A673 (cell line): Measurements from ENCODE around the gene ATP5F1D. TPM values are rescaled to one million over a fixed set of nuclear protein-coding genes. Genes with fewer than 3 reads are reported as not detected.
A peak's percentile ranks its signal among the peaks of the same experiment; 100 is the strongest.

ENCODE experiments used
- BruUV-seq: library from RNA; stranded (reverse); fragments of 400-500 nt; replicated peaks from 2 replicates; lab custom pipeline; 2021; lab: Mats Ljungman, UMichigan
- CTCF ChIA-PET: fragments of 300-600 bp; sonication (Branson Sonifier 250); formaldehyde crosslinking; loops from one replicate; lab custom pipeline; 2022; ENCODE audit warnings: antibody characterized with exemption; lab: Charles Lee
- POLR2A ChIA-PET: fragments of 300-600 bp; sonication (Branson Sonifier 250); formaldehyde crosslinking; loops from one replicate; lab custom pipeline; 2022; ENCODE audit warnings: antibody characterized with exemption; ENCODE audit not compliant: low non-redundant PET; lab: Charles Lee
- DNase-seq: peaks from one replicate; pipeline ENCODE4 v3.0.0-alpha.2; 2015; ENCODE audit warnings: low spot score
- H3K27ac ChIP-seq: fragments of 200-600 bp; sonication (generic); 2 replicates; pipeline ENCODE4 v1.5.1; 2016; ENCODE audit warnings: mixed run types, low read depth, mild to moderate bottlenecking, mixed read lengths, antibody characterized with exemption, low read length; ENCODE audit not compliant: poor library complexity, severe bottlenecking
- H3K27me3 ChIP-seq: fragments of 200-600 bp; sonication (generic); replicated peaks from 2 replicates; pipeline ENCODE4 v1.6.1; 2017; ENCODE audit warnings: mixed run types, low read depth, mild to moderate bottlenecking, mixed read lengths, antibody characterized with exemption, low read length; ENCODE audit not compliant: insufficient read depth, poor library complexity
- H3K36me3 ChIP-seq: fragments of 200-600 bp; sonication (generic); 2 replicates; pipeline ENCODE4 v1.6.1; 2016; ENCODE audit warnings: mixed run types, mild to moderate bottlenecking, mixed read lengths, antibody characterized with exemption, low read length; ENCODE audit not compliant: insufficient read depth, poor library complexity, severe bottlenecking
- H3K4me1 ChIP-seq: fragments of 200-600 bp; sonication (generic); 2 replicates; pipeline ENCODE4 v1.6.1; 2017; ENCODE audit warnings: mixed run types, mild to moderate bottlenecking, mixed read lengths, antibody characterized with exemption, low read length; ENCODE audit not compliant: insufficient read depth, poor library complexity, severe bottlenecking
- H3K4me3 ChIP-seq: fragments of 200-600 bp; sonication (generic); 2 replicates; pipeline ENCODE4 v1.5.1; 2016; ENCODE audit warnings: low read depth, mixed run types, mild to moderate bottlenecking, mixed read lengths, low read length; ENCODE audit not compliant: poor library complexity, severe bottlenecking
- H3K9me3 ChIP-seq: fragments of 200-600 bp; sonication (generic); 2 replicates; pipeline ENCODE4 v1.6.1; 2016; ENCODE audit warnings: mixed run types, low read depth, mild to moderate bottlenecking, mixed read lengths, antibody characterized with exemption, low read length; ENCODE audit not compliant: poor library complexity, severe bottlenecking
- CTCF ChIP-seq: fragments of 300-800, 200-600 bp; sonication (generic); conservative IDR thresholded peaks from 2 replicates; pipeline ENCODE4 v1.5.1; 2017; ENCODE audit warnings: low read depth, mild to moderate bottlenecking, antibody characterized with exemption, low read length, moderate library complexity, mixed read lengths
- EZH2 ChIP-seq: fragments of 200-600 bp; sonication (generic); IDR thresholded peaks from 2 replicates; pipeline ENCODE4 v1.6.1; 2017; ENCODE audit warnings: borderline replicate concordance, low read depth, mild to moderate bottlenecking, mixed read lengths, antibody characterized with exemption, low read length; ENCODE audit not compliant: poor library complexity, severe bottlenecking
- intact Hi-C: fragments of 100-400 bp; cut with micrococcal nuclease; formaldehyde crosslinking; loops from one replicate; pipeline ENCODE4 v1.10.0; 2022; ENCODE audit not compliant: unreplicated experiment
- total RNA-seq: library from RNA; stranded (reverse); gene quantifications from 2 replicates; pipeline ENCODE4 v1.2.3, GENCODE V29; 2021

ATP5F1D gene
- total RNA-seq, 1 experiment from 2014 or later: 237 TPM

GRCh38 chr19:1275260-1275975, 33.9 kb downstream of the ATP5F1D start, which contains the start of gene FAM174C:
Gene FAM174C (plus strand): TSS chr19:1275530. CDS start chr19:1275550, 20 bp downstream.
- no peaks in the 10 kb centered on the region for H3K27me3 ChIP-seq
- peaks cover 53% of the 10 kb centered on the region for H3K36me3 ChIP-seq
- DNase-seq: peak; percentile 99
- no peaks in the 10 kb centered on the region for H3K9me3 ChIP-seq
- TF ChIP-seq EZH2 (no peak), CTCF (no peak)
- H3K4me1 ChIP-seq: peaks cover 51% of the 10 kb centered on the region
- H3K4me3 ChIP-seq: peak within 1 kb of the TSS; percentile 69
- ChIA-PET CTCF (interaction anchor here (1.0 kb wide), 2 partner anchors 9 to 31 kb away, joined by 3 read pairs; no protein-coding TSS in a partner anchor), POLR2A (no interaction called here)
- H3K27ac ChIP-seq: peak within 1 kb of the TSS; percentile 99
- BruUV-seq: no TSS peak
- intact Hi-C loops: loop anchor here (10.0 kb wide), 2 partner anchors 169 to 319 kb away; partner anchors contain the start of gene MBD3

GRCh38 chr19:1275976-1276627, 34.6 kb downstream of the ATP5F1D start:
- Histone ChIP-seq H3K4me3 (peak overlapping the region; percentile 69), H3K4me1 (peaks cover 44% of the 10 kb centered on the region), H3K36me3 (peaks cover 46% of the 10 kb centered on the region), H3K27ac (peak overlapping the region; percentile 99), H3K9me3 (no peaks in the 10 kb centered on the region), H3K27me3 (no peaks in the 10 kb centered on the region)
- TSS peak; percentile 5 for BruUV-seq
- intact Hi-C loops: loop anchor here (10.0 kb wide), 2 partner anchors 169 to 319 kb away; partner anchors contain the start of gene MBD3
- DNase-seq: no peak
- ChIA-PET POLR2A (no interaction called here), CTCF (no interaction called here)
- no peak for TF ChIP-seq CTCF
- TF ChIP-seq EZH2: no peak

GRCh38 chr19:1276628-1277022, 35.1 kb downstream of the ATP5F1D start:
- peak overlapping the region; percentile 69 for H3K4me3 ChIP-seq
- POLR2A ChIA-PET: no interaction called here
- H3K27ac ChIP-seq: peak overlapping the region; percentile 99
- H3K4me1 ChIP-seq: peaks cover 39% of the 10 kb centered on the region
- DNase-seq: no peak
- intact Hi-C loops: loop anchor here (10.0 kb wide), 2 partner anchors 168 to 318 kb away; partner anchors contain the start of gene MBD3
- H3K27me3 ChIP-seq: no peaks in the 10 kb centered on the region
- CTCF ChIA-PET: no interaction called here
- no TSS peak for BruUV-seq
- TF ChIP-seq EZH2 (no peak), CTCF (no peak)
- peaks cover 41% of the 10 kb centered on the region for H3K36me3 ChIP-seq
- no peaks in the 10 kb centered on the region for H3K9me3 ChIP-seq
